ENCODE data around the gene EFCAB8.

- no peak for TF ChIP-seq CTCF (IDR thresholded peaks at IDR 0.05; ENCODE audit: low read depth, low read length, poor library complexity, severe bottlenecking)
- no peak for TF ChIP-seq EZH2phosphoT487 (IDR thresholded peaks at IDR 0.05; ENCODE audit: borderline replicate concordance, low read length)
These were observed 113.7 kb downstream of the EFCAB8 start for GRCh38 chr20:32972181-32973076.
